Measurements from ENCODE around the gene SAMD14. TPM values are rescaled to one million over a fixed set of nuclear protein-coding genes. Genes with fewer than 3 reads are reported as not detected.

The SAMD14 gene
- total RNA-seq, 1 donor from 2014 or later: 21.2 TPM

DNA sequence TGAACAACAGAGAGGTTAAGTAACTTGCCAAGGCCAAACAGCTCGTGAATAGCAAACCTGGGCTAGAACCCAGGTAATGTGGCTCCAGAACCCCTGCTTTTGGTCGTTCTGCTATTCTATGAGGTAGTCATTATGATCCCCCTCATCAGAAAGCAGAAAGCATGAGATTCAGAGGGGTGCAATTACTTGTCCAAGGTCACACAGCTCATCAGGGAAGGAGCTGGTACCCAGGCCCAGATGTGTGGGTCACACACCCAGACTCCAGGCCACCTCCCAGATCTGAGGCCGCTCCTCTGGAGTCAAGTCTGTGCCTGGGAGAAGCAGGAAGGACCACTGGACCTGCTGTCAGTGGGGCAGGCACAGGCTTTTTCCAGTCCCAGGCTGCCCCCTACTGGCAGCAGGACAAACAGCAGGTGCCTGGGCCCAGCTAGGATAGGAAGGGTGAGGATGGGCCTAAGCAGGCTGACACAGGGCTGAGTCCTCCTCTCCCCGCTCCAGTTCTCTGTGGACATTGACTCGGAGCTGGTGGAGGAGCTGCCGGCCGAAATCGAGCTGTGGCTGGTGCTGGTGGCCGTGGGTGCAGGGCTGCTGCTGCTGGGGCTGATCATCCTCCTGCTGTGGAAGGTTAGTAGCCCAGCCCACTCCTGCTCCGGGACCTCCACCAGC lies 42.6 kb downstream of the SAMD14 start:
- FAIRE-seq (no peak), DNase-seq (ENCODE audit: low spot score in 2 of 2) (peak; percentile 63 to 77)

DNA sequence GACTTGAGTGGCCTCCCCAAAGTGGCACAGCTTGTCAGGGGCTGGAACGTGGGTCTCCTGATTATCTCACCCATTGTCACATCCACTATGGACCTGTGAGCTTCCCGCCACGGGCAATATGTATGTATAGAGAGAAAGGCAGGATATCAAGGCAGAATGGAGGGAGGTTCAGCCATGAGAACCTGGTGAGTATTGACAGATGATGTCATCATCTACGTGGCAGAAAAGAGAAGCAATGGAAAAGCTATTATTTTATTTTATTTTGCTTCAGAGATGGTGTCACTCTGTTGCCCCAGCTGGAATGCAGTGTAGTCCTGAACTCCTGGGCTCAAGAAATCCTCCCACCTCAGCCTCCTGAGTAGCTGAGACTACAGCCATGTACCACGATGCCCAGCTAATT lies 48.2 kb downstream of the SAMD14 start:
- no peak for FAIRE-seq

DNA sequence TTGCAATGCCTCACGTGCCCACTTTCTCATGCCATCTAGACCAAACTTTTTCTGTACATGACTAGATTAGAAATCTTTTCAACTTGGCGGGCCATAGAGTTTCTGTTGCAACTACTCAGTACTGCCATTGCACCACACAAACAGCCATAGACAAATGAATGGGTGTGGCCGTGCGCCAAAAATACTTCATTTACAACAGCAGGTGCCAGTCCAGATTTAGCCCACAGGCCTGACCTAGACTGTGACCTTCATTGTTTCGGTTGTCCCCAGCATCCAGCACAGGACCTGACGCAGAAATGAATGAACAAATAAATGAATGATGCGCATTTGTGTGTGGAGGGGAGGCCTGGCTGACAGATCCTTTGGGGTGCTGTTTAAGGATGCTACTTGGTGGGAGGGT lies 49.1 kb downstream of the SAMD14 start:
- DNase-seq (ENCODE audit: low spot score in 2 of 2): no peak
- FAIRE-seq: no peak

More for the DNA sequence above, 48.2 kb downstream of the SAMD14 start:
- DNase-seq (ENCODE audit: low spot score in 2 of 2): no peak

DNA sequence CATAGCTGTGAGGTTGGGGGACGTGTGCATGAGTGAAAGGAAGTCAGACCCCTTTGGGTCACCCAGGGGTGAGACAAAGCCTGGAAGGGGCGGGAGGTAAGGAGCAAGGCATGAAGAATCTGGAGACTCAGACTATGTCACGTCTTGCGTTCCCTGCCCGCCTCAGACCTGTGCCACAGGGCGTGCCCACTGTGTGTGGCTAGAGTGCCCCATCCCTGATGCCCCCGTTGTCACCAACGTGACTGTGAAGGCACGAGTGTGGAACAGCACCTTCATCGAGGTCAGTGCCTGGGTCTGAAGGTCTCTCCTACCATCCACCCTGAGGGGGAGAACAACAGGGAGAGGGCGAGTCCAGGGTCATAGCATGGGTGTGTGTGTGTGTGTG lies 49.9 kb downstream of the SAMD14 start:
- no peak for FAIRE-seq

DNA sequence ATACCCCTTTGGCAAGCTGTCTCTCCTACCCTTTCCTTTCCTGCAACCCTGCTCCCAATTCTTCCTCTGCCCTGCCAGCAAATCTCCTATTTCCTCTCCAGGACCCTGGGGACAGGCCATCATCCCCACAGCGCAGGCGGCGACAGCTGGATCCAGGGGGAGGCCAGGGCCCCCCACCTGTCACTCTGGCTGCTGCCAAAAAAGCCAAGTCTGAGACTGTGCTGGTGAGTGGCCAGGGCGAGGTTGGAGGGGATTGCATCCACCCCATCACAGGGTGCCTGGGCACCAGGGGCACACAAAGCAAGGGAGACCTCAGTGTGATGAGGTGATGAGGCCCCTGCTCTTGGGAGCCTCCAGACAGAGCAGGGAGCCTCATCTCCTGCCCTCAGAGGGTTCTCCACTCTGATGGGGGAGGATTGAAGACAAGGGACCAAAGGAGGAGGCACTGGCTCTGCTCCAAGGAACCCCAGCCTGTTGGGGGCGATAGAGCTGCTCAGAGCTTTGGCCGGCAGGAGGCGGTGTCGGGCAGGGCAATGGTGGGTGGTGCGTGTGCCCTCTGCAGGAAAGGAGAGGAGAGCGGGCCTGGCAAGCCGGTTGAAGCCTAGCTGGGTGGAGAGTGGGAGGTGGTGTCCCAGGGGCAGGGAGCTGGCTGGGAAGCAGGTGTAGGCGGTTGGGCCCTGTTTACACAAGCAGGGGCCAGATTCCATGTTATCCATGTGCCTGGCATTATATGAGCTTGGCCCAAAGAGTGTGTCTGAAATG lies 50.4 kb downstream of the SAMD14 start:
- no peak for DNase-seq (ENCODE audit: low spot score in 2 of 2)
- no peak for FAIRE-seq

More for the DNA sequence above, 49.9 kb downstream of the SAMD14 start:
- no peak for DNase-seq (ENCODE audit: low spot score in 2 of 2)

DNA sequence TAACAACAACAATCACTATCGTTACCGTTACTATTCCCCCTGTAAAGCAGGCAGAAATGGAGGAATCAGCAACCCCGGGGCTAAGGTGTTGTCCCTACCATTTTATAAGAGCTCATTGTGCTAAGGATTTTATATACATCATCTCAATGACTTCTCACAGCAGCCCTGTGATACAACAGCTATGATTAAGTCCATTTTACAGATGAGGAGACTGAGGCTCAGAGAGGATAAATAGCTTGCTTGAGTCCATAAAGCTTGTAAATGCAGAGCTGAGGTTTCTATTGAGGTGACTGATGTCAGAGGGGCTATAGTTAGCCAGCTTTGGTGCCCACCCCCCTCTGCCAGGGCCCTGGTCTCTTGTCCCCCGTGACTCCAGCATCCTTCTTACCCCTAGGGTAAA lies 51.5 kb downstream of the SAMD14 start:
- DNase-seq (ENCODE audit: low spot score in 2 of 2) (no peak), FAIRE-seq (no peak)

DNA sequence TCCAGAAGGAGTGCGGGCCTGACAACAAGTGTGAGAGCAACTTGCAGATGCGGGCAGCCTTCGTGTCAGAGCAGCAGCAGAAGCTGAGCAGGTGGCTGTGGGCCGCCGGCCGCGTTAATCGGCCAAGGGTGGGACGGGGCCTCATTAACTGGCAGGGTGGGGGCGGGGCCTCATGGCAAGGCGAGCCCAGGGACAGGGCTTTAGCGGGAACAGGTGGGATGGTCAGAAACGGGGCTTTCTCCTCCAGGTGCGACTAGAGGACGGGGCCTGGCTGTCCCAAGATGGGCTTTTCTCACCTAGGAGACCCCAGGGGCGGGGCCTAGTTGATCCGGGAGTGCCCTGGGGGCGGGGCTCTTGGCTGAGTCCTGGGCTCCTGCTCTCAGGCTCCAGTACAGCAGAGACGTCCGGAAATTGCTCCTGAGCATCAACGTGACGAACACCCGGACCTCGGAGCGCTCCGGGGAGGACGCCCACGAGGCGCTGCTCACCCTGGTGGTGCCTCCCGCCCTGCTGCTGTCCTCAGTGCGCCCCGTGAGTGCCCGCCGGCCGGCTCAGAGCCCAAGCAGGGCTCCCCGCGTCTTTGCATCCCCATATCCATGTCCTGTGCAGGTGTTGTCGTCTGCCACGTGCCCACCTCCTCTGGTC lies 53.2 kb downstream of the SAMD14 start:
- no peak for DNase-seq (ENCODE audit: low spot score in 2 of 2)
- FAIRE-seq: no peak

DNA sequence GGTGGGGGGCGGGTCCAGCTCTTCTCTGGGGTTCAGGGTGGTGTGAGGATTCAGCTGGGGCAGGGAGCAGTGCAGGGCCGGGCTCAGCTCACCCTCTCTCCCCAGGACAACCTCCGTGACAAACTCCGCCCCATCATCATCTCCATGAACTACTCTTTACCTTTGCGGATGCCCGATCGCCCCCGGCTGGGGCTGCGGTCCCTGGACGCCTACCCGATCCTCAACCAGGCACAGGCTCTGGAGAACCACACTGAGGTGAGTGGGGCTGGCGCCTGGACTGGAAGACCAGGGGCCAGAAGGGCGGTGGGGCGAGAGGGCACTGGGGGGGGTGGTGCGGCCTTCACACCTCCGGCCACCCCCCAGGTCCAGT lies 53.8 kb downstream of the SAMD14 start:
- DNase-seq (ENCODE audit: low spot score in 2 of 2) (no peak), FAIRE-seq (no peak)

DNA sequence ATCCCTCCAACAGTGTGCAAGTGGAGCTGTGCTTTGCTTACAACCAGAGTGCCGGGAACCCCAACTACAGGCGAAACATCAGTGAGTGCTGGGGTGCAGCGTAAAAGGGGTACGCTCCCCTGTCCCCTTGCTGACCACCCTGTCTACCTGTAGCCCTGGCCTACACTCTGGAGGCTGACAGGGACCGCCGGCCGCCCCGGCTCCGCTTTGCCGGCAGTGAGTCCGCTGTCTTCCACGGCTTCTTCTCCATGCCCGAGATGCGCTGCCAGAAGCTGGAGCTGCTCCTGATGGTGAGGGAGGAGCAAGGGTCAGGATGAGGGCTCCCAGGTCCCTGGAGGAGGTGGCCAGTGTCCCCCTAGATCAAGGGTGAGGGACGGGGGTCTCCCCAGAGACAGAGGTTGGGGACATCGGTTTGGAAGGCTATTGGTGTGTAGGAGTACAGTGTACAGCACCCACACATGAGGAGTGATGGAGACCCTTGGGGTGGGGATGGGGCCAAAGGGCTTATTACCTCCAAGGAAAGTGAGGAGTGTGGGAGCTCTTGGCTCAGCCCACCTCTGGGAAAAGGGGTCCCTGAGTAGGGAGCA lies 54.4 kb downstream of the SAMD14 start:
- DNase-seq (ENCODE audit: low spot score in 2 of 2): no peak
- no peak for FAIRE-seq

DNA sequence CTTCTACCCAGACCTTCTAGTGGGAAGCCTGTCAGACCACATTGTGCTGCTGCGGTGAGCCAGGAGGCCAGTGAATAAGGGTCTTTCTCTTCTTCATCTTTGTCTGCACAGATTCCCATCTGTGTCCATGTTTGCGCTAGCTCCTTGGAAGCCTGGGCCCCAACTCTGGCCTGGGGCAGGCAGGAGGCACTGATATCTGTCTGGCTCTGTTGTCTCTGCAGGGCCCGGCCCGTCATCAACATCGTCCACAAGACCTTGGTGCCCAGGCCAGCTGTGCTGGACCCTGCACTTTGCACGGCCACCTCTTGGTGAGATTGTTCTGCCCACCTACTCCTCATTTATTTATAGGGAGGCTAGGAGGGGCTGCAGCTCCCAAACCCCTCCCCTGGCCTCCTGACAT lies 55.7 kb downstream of the SAMD14 start:
- FAIRE-seq: no peak
- no peak for DNase-seq (ENCODE audit: low spot score in 2 of 2)

DNA sequence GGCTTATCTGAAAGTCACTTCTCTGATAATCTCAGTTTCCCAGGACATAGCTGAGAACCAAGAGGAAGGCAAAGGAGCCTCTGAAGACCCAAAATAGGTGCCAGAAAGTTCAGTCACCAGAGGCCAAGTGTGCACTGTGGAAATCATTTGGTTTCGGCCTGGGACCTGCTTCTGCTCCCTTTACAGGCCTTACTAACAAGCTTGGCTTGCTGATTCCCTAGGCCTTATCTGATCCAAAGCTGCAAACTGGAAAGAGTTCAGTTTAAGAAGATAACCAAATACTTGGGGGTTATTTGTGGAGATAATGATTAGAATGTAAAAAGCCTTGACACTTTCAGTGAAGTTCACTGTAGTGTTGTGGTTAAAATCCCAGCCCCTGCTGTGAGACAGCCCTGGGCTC lies 57.0 kb downstream of the SAMD14 start:
- DNase-seq (ENCODE audit: low spot score in 2 of 2): no peak
- no peak for FAIRE-seq

DNA sequence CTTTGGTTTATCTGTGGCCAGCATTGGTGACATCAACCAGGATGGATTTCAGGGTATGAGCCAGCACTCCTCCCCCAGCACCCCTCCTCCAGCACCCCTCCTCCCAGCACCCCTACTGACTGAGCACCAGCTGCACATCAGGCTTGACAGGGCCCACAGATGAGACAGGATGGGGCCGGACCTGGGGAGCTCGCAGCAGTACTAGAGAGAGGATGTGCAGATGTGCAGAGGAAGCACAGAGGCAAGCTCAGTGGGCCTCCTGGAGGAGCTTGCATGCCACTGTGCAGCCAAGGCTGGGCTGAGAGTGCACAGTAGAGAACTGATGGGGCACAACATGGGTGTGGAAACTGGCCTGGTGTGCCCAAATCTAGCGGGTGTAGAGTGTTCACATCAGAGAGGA lies 57.8 kb downstream of the SAMD14 start:
- DNase-seq (ENCODE audit: low spot score in 2 of 2) (no peak), FAIRE-seq (no peak)

DNA sequence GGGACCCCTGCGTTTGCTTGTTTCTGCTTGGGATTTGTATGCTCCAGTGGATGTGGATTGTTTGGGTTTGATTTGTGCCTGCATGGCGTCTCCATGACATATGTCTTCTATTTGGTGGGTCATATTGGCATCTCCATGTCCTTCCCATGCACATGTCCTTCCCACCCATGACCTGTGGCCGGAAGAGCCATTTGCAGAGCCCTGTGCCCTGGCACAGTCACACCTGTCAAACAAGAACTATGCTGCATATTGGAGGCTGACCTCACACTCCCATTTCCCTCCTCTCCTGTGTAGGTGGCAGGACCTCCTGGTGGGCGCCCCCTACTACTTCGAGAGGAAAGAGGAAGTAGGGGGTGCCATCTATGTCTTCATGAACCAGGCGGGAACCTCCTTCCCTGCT lies 58.3 kb downstream of the SAMD14 start:
- FAIRE-seq: no peak

DNA sequence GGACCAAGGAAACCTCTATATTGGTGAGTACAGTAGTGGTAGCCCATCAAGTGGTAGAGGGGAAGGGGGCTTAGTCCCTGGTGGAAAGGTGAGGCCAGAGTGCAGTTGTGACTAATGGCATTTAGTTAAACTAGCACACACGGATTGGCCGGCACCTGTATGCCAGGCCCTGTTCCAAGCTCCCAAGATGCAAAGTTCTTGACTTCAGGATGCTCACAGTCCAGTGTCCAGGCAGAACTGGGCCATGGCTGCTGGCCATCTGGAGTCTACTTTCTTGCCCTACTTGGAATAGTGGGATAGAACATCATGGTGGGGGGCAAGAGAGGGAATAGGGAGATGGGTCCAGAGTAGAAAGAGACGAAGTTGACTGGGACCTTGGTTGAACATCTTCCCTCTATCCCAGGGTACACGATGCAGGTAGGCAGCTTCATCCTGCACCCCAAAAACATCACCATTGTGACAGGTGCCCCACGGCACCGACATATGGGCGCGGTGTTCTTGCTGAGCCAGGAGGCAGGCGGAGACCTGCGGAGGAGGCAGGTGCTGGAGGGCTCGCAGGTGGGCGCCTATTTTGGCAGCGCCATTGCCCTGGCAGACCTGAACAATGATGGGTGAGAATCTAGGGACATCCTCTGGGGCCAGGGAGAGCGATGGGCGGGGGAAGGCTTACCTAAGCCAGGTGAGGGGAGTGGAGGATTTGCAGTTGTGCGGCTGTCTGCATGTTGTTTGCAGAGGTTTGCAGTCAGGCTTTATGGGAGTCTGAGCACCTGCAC lies 58.9 kb downstream of the SAMD14 start:
- FAIRE-seq: no peak
- no peak for DNase-seq (ENCODE audit: low spot score in 2 of 2)

More for the DNA sequence above, 58.3 kb downstream of the SAMD14 start:
- DNase-seq (ENCODE audit: low spot score in 2 of 2): no peak

DNA sequence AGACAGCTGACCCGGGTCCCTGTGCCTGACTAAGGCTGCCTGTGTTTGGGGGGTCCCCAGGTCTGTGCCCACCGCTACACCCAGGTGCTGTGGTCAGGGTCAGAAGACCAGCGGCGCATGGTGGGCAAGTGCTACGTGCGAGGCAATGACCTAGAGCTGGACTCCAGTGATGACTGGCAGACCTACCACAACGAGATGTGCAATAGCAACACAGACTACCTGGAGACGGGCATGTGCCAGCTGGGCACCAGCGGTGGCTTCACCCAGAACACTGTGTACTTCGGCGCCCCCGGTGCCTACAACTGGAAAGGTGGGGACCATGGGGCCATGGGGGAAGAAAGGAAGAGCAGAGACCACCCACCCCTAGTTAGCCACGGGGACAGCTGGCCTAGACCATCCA lies 62.0 kb downstream of the SAMD14 start:
- FAIRE-seq (no peak), DNase-seq (ENCODE audit: low spot score in 2 of 2) (no peak)

DNA sequence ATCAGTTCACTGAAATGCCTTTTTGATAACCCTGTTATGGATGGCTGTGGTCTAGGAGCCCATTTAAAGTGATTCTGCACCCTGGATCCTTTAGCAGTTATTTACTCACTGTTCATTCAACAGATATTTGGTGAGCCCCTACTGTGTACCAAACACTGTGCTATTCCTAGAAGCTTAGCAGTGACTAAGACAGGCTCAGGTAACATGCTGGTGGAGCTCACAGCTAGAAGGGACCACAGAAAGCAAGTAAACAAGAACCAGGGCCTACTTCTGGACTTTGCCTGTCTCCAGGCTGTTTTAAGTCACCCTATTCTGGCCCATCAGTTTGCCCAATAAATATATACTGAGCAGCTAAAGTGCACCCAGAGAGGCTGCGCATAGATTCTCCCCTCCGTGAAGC lies 63.0 kb downstream of the SAMD14 start:
- no peak for DNase-seq (ENCODE audit: low spot score in 2 of 2)
- FAIRE-seq: no peak

DNA sequence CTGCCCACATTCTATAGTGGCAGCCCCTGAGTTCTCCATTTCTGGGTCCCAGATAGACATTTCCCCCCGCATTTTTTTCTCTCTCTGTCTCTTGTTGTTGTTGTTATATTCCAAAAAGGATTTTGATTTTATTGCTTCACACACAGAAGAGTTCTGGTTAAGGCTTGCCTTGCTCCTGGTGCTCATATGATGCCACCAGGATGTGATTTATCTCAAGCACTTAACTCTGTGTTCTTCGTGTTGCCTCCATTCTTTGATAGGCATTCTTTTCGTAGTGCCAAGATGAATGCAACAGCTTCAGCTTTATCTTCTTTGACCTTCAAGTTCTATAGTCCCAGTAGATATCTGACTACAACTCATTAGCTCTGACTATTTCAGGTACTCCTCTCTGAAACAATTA lies 64.9 kb downstream of the SAMD14 start:
- no peak for DNase-seq (ENCODE audit: low spot score in 2 of 2)
- FAIRE-seq: no peak

DNA sequence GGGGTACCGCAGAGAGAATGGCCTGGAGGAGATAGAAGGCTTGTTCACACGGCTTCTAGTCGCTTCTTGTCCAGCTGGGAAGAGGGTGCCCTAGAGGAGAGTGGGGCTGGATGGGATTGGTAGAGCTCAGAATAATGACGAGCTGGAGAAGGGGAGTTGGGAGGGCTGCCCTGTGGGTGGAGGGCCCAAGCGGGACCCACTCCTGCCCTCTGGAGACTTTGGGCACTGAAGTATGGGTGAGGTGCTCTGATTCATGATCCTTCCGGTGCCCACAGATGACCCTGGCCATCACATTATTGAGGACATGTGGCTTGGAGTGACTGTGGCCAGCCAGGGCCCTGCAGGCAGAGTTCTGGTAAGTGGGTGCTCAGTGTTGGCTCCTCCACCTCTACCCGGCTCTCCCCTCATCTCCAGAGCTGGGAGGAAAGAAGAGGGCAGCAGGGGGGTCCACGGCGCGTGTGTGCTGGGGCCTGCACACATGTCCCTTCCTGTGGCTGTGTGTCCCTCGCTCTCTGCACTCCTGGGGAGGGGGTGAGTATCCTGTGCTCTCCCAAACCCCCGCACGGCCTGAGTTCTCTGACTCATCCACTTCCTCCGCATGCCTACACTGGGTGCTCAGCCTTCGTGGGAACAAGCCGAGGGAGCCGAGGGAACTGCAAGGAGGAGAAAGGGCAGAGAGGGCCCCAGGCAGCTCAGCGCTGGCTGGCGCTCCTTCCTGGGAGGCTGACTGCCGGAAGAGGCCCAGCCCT lies 65.5 kb downstream of the SAMD14 start:
- DNase-seq (ENCODE audit: low spot score in 2 of 2) (peak in 1 of 2 donors; percentile 54), FAIRE-seq (no peak)

DNA sequence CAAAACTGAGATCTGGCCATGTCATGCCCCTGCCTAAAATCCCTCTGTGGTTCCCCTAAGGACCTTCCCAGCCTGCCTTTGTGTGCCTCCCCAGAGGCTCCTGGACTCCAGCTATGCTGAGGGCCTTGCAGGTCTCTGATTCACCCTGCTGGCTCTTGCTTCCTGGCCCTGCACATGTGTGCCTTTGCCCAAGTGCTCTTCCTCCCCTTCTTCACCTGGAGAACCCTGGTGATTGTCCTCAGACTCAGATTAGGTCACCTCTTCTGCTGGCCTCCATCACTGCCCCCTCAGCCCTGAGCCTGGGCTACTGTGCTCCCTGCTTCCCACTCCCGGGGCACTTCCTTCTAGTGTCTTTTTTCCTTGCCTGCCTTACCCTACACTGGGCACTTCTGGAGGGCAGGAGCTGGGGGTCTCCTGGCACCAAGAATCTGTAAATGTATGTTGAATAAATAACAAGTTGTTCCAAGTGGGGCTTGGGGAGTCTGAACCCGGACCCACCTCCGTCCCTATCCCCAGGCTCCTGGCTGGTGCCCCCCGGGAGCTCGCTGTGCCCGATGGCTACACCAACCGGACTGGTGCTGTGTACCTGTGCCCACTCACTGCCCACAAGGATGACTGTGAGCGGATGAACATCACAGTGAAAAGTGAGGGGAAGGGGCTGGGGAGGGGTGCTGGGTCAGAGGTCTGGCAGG lies 66.3 kb downstream of the SAMD14 start:
- FAIRE-seq (no peak), DNase-seq (ENCODE audit: low spot score in 2 of 2) (no peak)
